ENCODE data around the gene BCL2L11.

The BCL2L11 gene

GRCh38 chr2:111198701-111199100 is 78.0 kb downstream of the BCL2L11 start:
- DNase-seq, result no peak

DNA sequence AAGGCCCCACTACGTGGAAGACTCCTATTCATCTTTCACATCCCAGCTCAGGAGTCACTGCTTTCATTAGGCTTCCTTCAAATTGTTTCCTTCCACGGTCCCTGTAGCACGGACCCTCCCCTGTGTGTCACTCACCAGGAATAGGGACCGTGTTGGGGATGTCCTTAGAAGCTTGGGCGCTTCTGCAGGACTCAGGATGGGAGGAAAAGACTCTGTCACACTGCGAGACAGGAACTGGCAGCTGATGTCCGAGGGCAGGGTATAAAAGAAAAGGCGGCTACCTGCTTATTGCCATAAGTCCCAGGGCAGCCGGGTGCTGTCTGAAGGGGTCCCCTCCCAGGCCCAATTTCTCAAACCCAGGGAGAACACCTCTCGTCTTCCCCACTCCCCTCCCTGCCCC is 79.1 kb downstream of the BCL2L11 start:
- DNase-seq, result no peak

- no peak for DNase-seq
These were observed 79.7 kb downstream of the BCL2L11 start for GRCh38 chr2:111200333-111200881.

DNA sequence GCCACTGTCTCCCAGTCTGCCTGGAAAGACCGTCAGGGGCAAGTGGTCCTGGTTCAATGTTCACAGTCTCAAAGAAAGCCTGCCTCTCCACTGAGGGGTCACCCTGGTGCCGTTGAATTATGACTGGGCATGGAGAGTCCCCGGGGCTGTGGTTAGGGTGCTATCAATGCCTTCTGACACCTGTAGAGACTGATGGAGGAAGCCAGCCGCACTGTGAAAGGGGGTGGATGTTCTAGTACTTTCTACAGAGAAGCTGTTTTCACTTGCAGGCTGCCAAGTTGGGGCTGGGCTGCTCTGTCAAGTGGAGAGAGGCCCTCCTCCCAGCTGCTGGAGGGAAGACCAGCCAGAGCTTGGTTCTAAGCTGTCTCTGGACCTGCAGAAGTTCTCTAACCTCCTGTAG is 80.5 kb downstream of the BCL2L11 start:
- DNase-seq, result no peak

- no peak for DNase-seq
These were observed 81.7 kb downstream of the BCL2L11 start for GRCh38 chr2:111202266-111203040.

DNA sequence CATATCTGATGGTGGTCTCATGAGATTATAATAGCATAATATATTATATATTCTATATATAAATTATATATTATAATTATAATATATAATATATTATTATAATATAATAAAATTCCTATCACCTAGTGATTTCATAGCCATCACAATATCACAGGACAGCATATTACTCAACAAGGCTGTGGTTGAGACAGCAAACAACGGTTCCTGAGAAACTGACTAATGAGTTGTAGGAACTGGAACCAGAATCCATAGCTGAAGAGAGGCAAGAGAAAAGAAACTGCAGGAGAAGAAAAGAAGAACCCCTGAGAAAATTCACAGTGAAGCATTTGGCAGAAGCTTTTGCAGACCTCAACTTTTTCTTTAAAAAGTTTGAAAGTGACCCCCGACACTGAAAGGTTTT is 84.0 kb downstream of the BCL2L11 start:
- DNase-seq, result no peak

DNA sequence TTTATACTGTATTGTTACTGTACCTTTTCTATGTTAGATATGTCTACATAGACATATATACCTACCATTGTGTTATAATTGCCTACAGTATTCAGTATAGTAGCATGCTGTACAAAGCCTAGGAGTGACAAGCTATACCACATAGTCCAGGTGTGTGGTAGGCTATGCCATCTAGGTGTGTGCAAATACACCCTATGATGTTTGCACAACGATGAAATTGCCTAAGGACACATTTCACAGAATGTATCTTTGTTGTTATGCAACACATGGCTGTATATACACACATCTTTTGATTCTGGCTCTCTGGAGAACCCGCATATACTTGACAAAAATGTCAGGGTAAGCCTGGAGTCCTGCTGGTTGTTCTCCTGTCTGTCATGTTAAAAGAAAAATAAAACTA is 85.1 kb downstream of the BCL2L11 start:
- DNase-seq, result no peak

GRCh38 chr2:111207851-111208250 is 87.1 kb downstream of the BCL2L11 start:
- no peak for DNase-seq

DNA sequence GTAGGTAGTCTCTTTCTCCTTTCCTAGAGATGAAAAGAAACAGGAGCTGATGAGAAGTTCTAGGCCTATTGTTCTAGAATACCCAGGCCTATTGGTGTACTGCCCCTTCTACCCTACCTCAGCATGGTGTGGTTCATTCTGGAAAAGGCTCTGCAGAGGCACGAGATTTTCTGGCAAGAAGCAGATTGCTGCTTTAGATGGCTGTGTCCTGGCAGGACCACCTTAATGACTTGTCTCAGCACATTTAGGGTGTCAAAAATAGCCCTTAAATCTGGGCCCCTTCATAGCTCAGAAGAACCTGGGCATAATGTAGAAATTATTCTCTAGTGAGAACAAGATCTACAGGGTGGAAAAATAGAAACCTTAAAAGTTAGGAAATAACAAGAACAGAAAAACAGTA is 87.9 kb downstream of the BCL2L11 start:
- DNase-seq, result no peak

- DNase-seq, result no peak
These were observed 88.4 kb downstream of the BCL2L11 start for GRCh38 chr2:111209045-111209514.

DNA sequence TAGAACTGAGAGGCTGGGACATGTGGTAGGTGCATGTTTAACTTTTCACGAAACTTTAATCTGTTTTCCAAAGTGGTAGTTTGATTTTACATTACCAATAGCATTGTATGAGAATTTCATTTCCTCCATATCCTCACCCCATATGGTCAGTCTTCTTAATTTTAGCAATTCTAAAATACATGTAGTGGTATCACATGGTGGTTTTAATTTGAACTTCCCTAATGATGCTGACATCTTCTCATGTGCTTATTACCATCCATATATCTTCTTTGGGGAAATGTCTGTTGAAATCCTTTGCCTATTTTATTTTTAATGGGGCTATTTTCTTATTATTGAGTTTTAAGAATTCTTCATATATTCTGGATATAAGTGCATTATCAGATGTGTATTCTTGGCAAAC is 89.3 kb downstream of the BCL2L11 start:
- no peak for DNase-seq

DNA sequence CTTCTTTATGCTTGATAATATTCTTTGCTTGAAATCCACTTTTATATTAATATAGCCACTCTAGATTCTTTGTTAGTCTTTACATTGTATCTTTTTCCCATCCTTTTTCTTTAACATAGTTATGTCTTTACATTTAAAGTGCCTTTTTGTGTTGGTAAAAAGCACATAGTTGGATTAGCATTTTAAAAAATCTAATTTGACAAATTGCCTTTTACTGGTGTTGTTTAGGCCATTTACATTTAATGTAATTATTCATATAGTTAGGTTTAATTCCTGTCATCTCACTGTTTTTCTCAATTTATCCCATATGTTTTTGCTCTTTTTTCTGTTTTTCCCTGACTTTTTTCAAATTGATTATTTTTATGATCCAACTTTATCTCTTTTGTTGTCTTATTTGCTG is 93.2 kb downstream of the BCL2L11 start:
- DNase-seq, result no peak

GRCh38 chr2:111216811-111217652 is 96.3 kb downstream of the BCL2L11 start:
- DNase-seq, result no peak

All from right hindlimb (tissue), 1 donor.